K562 (cell line): ENCODE data around the gene TMEM164. TPM values are rescaled to one million over a fixed set of nuclear protein-coding genes. Genes with fewer than 3 reads are reported as not detected.

Experiments used
- ATAC-seq: fragments of 200-7000 bp; cut with Tn5 transposase; 3 replicates; pipeline ENCODE4 v1.9.1; 2020; ENCODE audit warnings: moderate library complexity
- BruUV-seq: library from RNA; stranded (reverse); fragments of 400-500 nt; replicated peaks from 2 replicates; lab custom pipeline; 2021; lab: Mats Ljungman, UMichigan
- CTCF ChIA-PET: fragments of 300-600 bp; formaldehyde crosslinking; extraction: SDS; loops from one replicate; lab custom pipeline; 2021; ENCODE audit warnings: low intra/inter-chr PET ratio; lab: Yijun Ruan, JAX
- POLR2A ChIA-PET: fragments of 300-600, 350-650 bp; sonication (Branson Sonifier 250); formaldehyde crosslinking; extraction: SDS; loops from one replicate; lab custom pipeline; 2021; ENCODE audit warnings: antibody characterized with exemption, inconsistent platforms; lab: Yijun Ruan, JAX
- DNase-seq, 4 experiments: peaks; one replicate each; pipeline versions ENCODE4 v3.0.0 to v3.0.0-alpha.2; 2011 to 2018; ENCODE audit warnings: low spot score in 3 of 4, mixed read lengths in 3 of 4; ENCODE audit errors: extremely low read depth in 1 of 4
- FAIRE-seq: peaks from 2 replicates; lab custom pipeline; 2011; peaks lifted over from hg19 to GRCh38; lab: Jason Lieb, UNC
- H2AFZ ChIP-seq: 2 replicates; pipeline ENCODE4 v1.6.0; 2011; ENCODE audit warnings: low read depth, low read length, control low read depth, inconsistent platforms
- H3K27ac ChIP-seq: fragments of 200-600 bp; 3 replicates; pipeline ENCODE4 v1.8.0; 2011; ENCODE audit warnings: low read depth, mild to moderate bottlenecking, control low read depth, inconsistent platforms, low read length, moderate library complexity, mixed read lengths; ENCODE audit errors: extremely low read depth
- H3K27me3 ChIP-seq, 2 experiments: fragments of 300-600 bp in 1 of 2; 2 replicates in 1 of 2; 3 replicates in 1 of 2; pipeline versions ENCODE4 v1.6.0 to v1.8.0; 2011; ENCODE audit warnings: inconsistent platforms in 2 of 2, low read length in 2 of 2, mild to moderate bottlenecking in 1 of 2, mixed read lengths in 1 of 2, moderate library complexity in 1 of 2; ENCODE audit not compliant: control insufficient read depth in 2 of 2, insufficient read depth in 2 of 2
- H3K36me3 ChIP-seq: fragments of 300-600 bp; 3 replicates; pipeline ENCODE4 v1.8.0; 2011; ENCODE audit warnings: mild to moderate bottlenecking, low read length, inconsistent platforms; ENCODE audit not compliant: control insufficient read depth, insufficient read depth
- H3K4me1 ChIP-seq, 2 experiments: fragments of 200-600 bp in 1 of 2; replicated peaks in 1 of 2; 2 replicates in 1 of 2; 3 replicates in 1 of 2; pipeline versions ENCODE4 v1.5.1 to v1.8.0; 2011; ENCODE audit warnings: inconsistent platforms in 2 of 2, low read length in 2 of 2, mild to moderate bottlenecking in 1 of 2, mixed read lengths in 1 of 2, moderate library complexity in 1 of 2; ENCODE audit not compliant: control insufficient read depth in 2 of 2, insufficient read depth in 2 of 2
- H3K4me2 ChIP-seq: 2 replicates; pipeline ENCODE4 v1.6.1; 2011; ENCODE audit warnings: low read length, control low read depth, inconsistent platforms, mixed read lengths; ENCODE audit not compliant: insufficient read depth
- H3K4me3 ChIP-seq: fragments of 200-600 bp; sonication (generic), shearing (Covaris generic); 2 replicates; pipeline ENCODE4 v1.5.1; 2016; ENCODE audit warnings: control low read depth, inconsistent platforms
- H3K79me2 ChIP-seq: fragments of 200-600 bp; 3 replicates; pipeline ENCODE4 v1.8.0; 2011; ENCODE audit warnings: low read length, inconsistent platforms; ENCODE audit not compliant: control insufficient read depth, insufficient read depth
- H3K9ac ChIP-seq, 2 experiments: 2 replicates each; pipeline versions ENCODE4 v1.6.0 to v1.6.1; 2011; ENCODE audit warnings: low read depth in 2 of 2, low read length in 2 of 2, control low read depth in 1 of 2, inconsistent platforms in 1 of 2, mild to moderate bottlenecking in 1 of 2, mixed read lengths in 1 of 2; ENCODE audit not compliant: insufficient read depth in 1 of 2
- H3K9me1 ChIP-seq: one replicate; pipeline ENCODE4 v1.6.0; 2011; ENCODE audit warnings: inconsistent platforms, mild to moderate bottlenecking, low read length, moderate library complexity; ENCODE audit not compliant: control insufficient read depth, insufficient read depth
- H3K9me3 ChIP-seq: replicated peaks from 2 replicates; pipeline ENCODE4 v1.5.1; 2011; ENCODE audit warnings: low read depth, low read length, inconsistent platforms; ENCODE audit not compliant: control insufficient read depth, insufficient read depth
- H4K20me1 ChIP-seq: replicated peaks from 2 replicates; pipeline ENCODE4 v1.6.1; 2011; ENCODE audit warnings: low read length, inconsistent platforms, mixed read lengths; ENCODE audit not compliant: control insufficient read depth, insufficient read depth
- ATF7 ChIP-seq: fragments of 450-650 bp; IDR thresholded peaks from 2 replicates; pipeline ENCODE4 v1.7.1; 2014; ENCODE audit warnings: mild to moderate bottlenecking, moderate library complexity
- GTF2E2 ChIP-seq: fragments of 200-800 bp; sonication (Bioruptor generic); IDR thresholded peaks from 2 replicates; pipeline ENCODE4 v1.6.1; 2016; ENCODE audit warnings: missing genetic modification characterization, missing compliant biosample characterization
- ILF3 ChIP-seq: fragments of 450-650 bp; IDR thresholded peaks from 2 replicates; pipeline ENCODE4 v1.6.1; 2018; ENCODE audit warnings: antibody characterized with exemption, mild to moderate bottlenecking, moderate library complexity, borderline replicate concordance
- ILK ChIP-seq: fragments of 450-650 bp; IDR thresholded peaks from 2 replicates; pipeline ENCODE4 v1.6.1; 2016; ENCODE audit warnings: missing genetic modification characterization, low read depth, mild to moderate bottlenecking, missing compliant biosample characterization, moderate library complexity, borderline replicate concordance
- JUND ChIP-seq, 2 experiments: IDR thresholded peaks; 2 replicates in 1 of 2; 3 replicates in 1 of 2; pipeline ENCODE4 v1.6.1; 2011; ENCODE audit warnings: borderline replicate concordance in 2 of 2, low read depth in 2 of 2, low read length in 2 of 2, improper control_type of control experiment in 1 of 2, missing biosample characterization in 1 of 2, missing genetic modification characterization in 1 of 2, missing genetic modification reagents in 1 of 2
- SMARCB1 ChIP-seq: IDR thresholded peaks from 2 replicates; pipeline ENCODE4 v1.6.1; 2011; ENCODE audit warnings: improper control_type of control experiment, low read depth; ENCODE audit not compliant: insufficient read length
- SPI1 ChIP-seq: IDR thresholded peaks from 2 replicates; pipeline ENCODE4 v1.6.1; 2011; ENCODE audit warnings: low read depth, low read length, control low read depth, borderline replicate concordance
- ZKSCAN1 ChIP-seq: fragments of 150-350 bp; IDR thresholded peaks from 2 replicates; pipeline ENCODE4 v1.6.1; 2016; ENCODE audit warnings: low read depth, low read length
- ZNF778 ChIP-seq: fragments of 450-650 bp; formaldehyde crosslinking; IDR thresholded peaks from 2 replicates; pipeline ENCODE4 v1.4.0; 2020; ENCODE audit warnings: mild to moderate bottlenecking, moderate library complexity
- WGBS: fragments of 100-300 bp; shearing (Covaris generic); methylation state at CpG from one replicate; pipeline ENCODE4 v1.1.6; 2016; ENCODE audit warnings: low coverage, mixed read lengths; ENCODE audit not compliant: insufficient coverage; ENCODE audit errors: missing lambda C conversion rate; 5-methylcytosine and 5-hydroxymethylcytosine counted together
- in situ Hi-C: fragments of 300-500 bp; cut with MboI; formaldehyde crosslinking; loops from 4 replicates; pipeline ENCODE4 v1.15.0; 2018; ENCODE audit warnings: inconsistent platforms, mixed read lengths
- intact Hi-C: fragments of 100-400 bp; cut with micrococcal nuclease; formaldehyde crosslinking; loops from 2 replicates; pipeline ENCODE4 v1.14.2; 2022
- polyA plus RNA-seq, 8 experiments: library from polyadenylated mRNA; depleted of rRNA in 4 of 8; stranded (reverse) in 5 of 8; unstranded in 3 of 8; fragments of >200 nt; fragmentation: Nextera tagmentation in 2 of 8; fragmentation: Illumina TruSeq in 1 of 8; extraction: Ambion mirVana in 2 of 8; extraction: Trizol in 1 of 8; gene quantifications; 2 replicates each; pipeline versions ENCODE4 v1.2.1 to v1.2.3, GENCODE V29; 2011 to 2014; ENCODE audit warnings: inconsistent platforms in 1 of 8, missing spikeins in 1 of 8
- total RNA-seq, 7 experiments: library from RNA; depleted of rRNA in 6 of 7; stranded (reverse); fragments of >200 nt in 6 of 7; fragmentation: Illumina TruSeq in 2 of 7; extraction: Trizol in 2 of 7; gene quantifications; 2 replicates each; pipeline versions ENCODE4 v1.2.1 to v1.2.3, GENCODE V29; 2011 to 2021; ENCODE audit warnings: low replicate concordance in 1 of 7

Gene TMEM164
- total and polyA plus RNA-seq, 9 of the 15 experiments (the other 6 are each of a cell fraction or from before 2014, with no cell fraction given): 2.4 to 57.3 (median 23.1) TPM

DNA sequence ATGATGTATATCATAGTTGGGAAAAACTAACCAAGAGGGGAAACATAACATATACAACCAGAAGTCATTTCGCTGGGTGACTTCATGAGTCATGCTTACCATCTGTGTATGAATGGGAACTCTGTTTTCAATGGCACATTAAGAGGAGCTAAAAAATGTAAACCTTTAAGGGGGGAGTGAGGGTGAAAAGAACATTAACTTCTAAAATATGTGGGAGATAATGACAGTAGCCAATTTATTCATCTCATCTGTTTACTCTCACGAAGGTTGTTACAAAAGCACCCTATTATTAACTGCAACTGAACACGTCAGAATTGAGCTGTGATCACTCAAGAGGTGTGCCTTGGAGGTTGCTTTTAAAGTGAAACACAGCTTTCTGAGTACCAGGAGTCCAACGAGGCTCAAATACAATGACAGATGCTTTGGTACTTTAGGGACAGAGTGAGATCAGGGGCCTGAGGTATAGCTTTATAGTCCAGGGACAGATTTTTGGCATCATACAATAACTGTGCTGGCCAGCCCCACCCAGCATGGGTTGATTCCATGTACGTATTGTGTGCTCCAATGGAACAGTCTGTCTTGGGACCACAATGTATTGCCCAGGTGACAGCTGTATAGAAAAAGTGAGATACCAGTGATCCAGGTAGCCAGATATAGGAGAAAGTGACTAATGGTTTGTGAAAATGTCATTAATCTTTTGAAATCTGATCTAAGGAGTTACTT lies 207.7 kb downstream of the TMEM164 start:
- no peaks in the 10 kb centered on the region for H3K9me1 ChIP-seq
- POLR2A ChIA-PET: interaction anchor here (0.6 to 1.2 kb wide), 4 partner anchors 9 to 99 kb away, joined by 3 to 7 read pairs (median 4); no protein-coding TSS in a partner anchor
- BruUV-seq: no TSS peak
- DNase-seq: peak in 1 of 4 experiments; percentile 11
- in situ Hi-C loops (no loop called here), intact Hi-C loops (no loop called here)
- no peak overlapping the region for H2AFZ ChIP-seq
- TF ChIP-seq SPI1: no peak
- no peak for TF ChIP-seq ILF3
- TF ChIP-seq ZNF778: no peak
- no peak for TF ChIP-seq ILK (tag)
- TF ChIP-seq JUND (IDR thresholded peaks at IDR 0.05; ENCODE audit: borderline replicate concordance, low read depth, low read length): peak; percentile 14; the same call in 1 of the 2 replicates
- TF ChIP-seq JUND (tag; IDR thresholded peaks at IDR 0.05; ENCODE audit: borderline replicate concordance, low read depth, low read length): no peak
- no peak for TF ChIP-seq ATF7
- no peak for TF ChIP-seq SMARCB1
- TF ChIP-seq ZKSCAN1: no peak
- no peak for TF ChIP-seq GTF2E2 (tag)
- no peaks in the 10 kb centered on the region for H3K27me3 ChIP-seq
- peaks cover 11% of the 10 kb centered on the region for H3K36me3 ChIP-seq
- H3K79me2 ChIP-seq: peaks cover 2% of the 10 kb centered on the region; the same call in 2 of the 3 replicates
- FAIRE-seq: peak; percentile 6
- H3K9ac ChIP-seq: no peak overlapping the region
- H4K20me1 ChIP-seq: no peaks in the 10 kb centered on the region
- CTCF ChIA-PET: no interaction called here
- peaks cover 0 to 2% of the 10 kb centered on the region in 2 experiments; a peak in 2 of 5 replicates for H3K4me1 ChIP-seq
- no peak overlapping the region for H3K4me3 ChIP-seq
- 36% methylated on average over 5 of the region's 5 CpGs for WGBS
- H3K4me2 ChIP-seq: no peak overlapping the region
- H3K9me3 ChIP-seq: no peaks in the 10 kb centered on the region
- ATAC-seq: peak; percentile 49
- no peak overlapping the region for H3K27ac ChIP-seq
